ENCODE measurements around the gene FKBP2.
A peak's percentile ranks its signal among the peaks of the same experiment; 100 is the strongest.
"Not testable (repeated sequence)": the region's sequence is repeated elsewhere in the genome, so short reads cannot be mapped to it uniquely, and the experiment has no call there.

The FKBP2 gene

DNA sequence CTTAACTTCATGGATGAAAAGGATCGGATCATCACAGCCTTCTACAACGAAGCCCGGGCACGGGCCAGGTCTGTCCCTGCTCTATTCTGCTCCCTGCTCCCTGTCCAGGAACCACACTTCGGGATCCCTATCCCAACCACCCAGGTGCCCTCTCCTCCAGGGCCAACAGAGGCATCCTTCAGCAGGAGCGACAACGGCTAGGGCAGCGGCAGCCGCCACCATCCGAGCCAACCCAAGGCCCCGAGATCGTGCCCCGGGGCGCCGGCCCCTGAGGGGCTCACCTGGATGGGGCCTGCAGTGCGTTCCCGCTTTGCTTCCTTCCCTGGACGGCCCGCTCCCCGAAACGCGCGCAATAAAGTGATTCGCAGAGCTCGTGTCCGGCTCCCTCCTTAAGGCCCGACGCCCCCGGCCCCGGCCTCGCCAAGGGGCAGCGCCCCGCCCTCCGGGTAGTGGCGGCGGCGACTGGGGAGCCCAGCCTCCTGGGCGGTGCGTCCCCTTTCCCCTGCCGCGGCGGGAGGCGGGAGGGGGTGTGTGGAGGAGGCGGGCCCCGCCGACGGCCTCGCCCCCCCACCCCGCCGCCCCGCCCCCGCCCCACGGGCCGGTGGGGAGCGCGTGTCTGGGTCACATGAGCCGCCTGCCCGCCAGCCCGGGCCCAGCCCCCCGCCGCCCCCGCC, 6.8 kb upstream of the FKBP2 start, which contains the start of gene VEGFB:
Gene VEGFB (plus strand): TSS at position 672 of the 674 bp plus-strand sequence. CDS start 250 bp downstream, outside the sequence.
- DNase-seq (ENCODE audit: low read depth in 2 of 2), result no peak

DNA sequence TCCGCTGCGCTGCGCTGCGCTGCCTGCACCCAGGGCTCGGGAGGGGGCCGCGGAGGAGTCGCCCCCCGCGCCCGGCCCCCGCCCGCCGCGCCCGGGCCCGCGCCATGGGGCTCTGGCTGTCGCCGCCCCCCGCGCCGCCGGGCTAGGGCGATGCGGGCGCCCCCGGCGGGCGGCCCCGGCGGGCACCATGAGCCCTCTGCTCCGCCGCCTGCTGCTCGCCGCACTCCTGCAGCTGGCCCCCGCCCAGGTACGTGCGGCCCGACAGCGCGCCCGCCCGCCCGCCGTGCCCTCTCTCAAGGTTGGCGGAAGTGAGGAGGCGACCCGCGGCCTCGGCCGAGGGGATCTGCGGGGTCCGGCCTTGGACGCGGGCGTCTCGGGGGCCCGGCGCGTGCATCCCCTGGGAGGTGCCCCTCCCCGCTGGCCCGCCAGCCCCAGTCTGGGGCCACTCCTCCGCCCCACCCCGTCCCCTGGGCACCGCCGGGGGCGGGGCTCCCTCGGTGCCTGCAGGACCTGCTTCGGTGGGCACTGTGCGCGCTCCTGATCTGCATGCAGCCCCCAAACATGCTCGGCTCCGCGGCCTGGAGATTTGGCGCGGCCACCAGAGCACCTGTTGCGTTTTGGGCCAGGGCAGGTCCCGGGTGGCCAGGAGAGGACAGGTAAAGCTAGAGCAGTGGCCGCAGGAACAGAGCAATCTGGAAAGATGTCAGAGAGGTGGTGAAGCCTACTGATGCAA, 6.1 kb upstream of the FKBP2 start:
- DNase-seq (ENCODE audit: low read depth in 2 of 2), result no peak

DNA sequence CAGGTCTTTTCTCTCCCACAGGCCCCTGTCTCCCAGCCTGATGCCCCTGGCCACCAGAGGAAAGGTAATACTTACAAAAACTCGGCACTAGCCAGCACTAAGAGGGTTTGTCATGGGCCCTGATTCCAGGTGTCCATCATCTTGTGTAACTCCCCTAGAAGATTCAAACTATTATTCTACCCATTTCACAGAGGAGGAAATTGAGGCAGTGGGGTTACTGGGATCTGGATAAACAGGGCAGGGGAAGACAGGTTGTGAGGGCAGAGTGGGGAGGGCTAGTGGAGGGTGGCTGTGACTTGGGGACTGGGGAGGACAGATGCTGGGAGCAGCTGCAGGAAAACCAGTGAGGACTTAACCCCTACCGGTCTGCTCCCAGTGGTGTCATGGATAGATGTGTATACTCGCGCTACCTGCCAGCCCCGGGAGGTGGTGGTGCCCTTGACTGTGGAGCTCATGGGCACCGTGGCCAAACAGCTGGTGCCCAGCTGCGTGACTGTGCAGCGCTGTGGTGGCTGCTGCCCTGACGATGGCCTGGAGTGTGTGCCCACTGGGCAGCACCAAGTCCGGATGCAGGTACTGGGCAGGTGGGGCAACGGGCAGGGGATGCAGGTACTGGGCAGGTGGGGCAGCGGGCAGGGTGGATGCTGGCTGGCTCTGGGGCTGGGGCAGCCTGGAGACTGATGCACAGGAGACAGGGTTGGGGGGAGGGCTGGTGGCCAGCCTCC, 5.3 kb upstream of the FKBP2 start:
- no peak for DNase-seq (ENCODE audit: low read depth in 2 of 2)

DNA sequence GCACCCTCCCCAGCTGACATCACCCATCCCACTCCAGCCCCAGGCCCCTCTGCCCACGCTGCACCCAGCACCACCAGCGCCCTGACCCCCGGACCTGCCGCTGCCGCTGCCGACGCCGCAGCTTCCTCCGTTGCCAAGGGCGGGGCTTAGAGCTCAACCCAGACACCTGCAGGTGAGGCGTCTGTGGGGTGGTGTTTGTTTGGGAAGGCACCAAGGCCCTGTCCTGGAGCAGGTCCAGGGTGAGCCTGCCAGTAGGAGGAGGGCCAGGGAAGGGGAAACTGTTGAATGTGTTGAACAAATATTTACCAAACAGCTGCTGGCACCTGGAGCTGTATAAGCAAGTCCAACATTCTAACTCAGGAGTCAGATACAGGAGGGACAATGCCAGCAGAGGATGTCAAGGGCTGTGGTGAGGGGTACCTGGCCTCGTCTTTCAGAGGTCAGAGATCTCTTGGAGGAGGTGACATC, 3.4 kb upstream of the FKBP2 start:
- DNase-seq (ENCODE audit: low read depth in 2 of 2), result no peak

DNA sequence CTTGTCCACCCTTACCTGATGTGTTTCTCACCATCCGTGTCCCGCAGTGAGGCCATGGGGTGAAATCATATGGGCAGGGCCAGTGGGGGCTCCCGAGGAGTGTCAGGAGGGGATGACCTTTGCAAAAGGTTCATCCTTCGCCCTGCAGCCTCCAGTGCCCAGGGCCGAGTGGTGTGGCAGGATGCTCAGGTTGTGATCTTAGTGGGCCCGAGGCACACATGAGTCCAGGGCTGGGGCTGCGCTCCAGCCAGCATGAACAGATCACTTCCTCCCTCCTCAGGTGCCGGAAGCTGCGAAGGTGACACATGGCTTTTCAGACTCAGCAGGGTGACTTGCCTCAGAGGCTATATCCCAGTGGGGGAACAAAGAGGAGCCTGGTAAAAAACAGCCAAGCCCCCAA, 2.8 kb upstream of the FKBP2 start:
- DNase-seq (ENCODE audit: low read depth in 2 of 2), result no peak

DNA sequence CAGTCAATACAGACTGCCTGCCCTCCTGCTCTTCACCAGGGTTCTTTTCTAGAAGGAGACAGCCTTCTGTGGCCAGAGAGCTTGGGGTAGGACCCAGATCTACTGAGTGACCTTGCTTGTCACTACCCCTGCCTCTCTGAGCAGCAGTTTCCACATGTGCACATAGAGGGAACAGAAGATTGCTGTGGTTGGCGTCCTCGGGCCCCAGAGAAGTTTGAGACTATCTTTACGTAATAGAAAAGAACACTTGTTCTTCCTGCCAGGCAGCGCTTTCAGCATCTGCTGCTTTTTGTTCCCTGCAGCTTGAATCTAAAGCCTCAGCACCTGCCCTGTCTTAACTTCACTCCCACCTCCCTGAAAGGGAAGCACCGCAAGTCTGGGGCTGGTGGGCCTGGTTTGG, 1.9 kb upstream of the FKBP2 start:
- DNase-seq (ENCODE audit: low read depth in 2 of 2), result no peak

DNA sequence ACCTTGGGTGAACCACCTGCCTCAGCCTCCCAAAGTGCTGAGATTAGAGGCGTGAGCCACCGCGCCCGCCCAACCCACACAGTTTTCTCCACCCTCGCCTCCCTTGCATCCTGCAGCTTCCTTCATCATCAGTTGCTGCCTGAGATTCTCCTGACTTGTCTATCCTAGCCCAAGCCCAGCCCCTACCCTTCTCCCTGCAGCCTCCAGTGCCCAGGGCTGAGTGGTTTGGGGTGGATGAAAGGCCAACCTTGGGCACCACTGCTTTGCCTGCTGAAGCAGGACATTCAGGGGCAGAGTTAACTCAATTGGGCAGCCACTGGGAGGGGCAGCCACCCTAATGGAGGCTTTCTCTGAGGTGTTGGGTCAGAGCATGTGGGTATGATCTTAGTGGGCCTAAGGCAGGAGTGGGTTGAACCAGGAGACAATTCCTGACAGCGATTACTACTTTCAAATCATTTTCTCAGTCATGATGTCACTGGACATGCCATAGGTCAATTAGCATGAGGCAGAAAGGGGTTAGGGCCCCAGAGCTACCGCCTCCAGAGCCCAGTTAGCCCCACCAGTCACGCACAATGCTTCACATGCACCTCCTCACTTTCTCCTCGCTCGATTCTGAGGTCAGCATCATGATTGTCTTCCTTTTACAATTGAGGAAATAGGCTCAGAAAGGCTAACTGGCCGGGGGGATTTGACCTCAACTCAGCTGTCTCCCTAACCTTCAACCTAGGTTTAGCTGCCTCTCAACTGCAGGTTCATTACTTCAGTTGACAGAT, 1.0 kb upstream of the FKBP2 start:
- no peak for DNase-seq (ENCODE audit: low read depth in 2 of 2)

DNA sequence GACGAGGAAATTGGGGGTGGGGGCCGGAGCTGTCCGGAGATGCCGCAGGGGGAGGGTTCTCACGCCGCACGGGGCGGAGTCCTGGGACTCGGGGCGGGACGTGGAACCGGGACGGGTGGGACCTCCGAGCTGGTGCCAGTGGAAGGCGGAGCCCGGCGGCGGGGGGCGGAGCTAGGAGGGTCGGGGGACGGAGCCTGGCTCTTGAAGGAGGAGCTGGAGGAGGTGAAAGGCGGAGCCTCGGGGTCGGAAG, 271 bp downstream of the FKBP2 start:
- peak; percentile 98 to 99 for DNase-seq (ENCODE audit: low read depth in 2 of 2)

DNA sequence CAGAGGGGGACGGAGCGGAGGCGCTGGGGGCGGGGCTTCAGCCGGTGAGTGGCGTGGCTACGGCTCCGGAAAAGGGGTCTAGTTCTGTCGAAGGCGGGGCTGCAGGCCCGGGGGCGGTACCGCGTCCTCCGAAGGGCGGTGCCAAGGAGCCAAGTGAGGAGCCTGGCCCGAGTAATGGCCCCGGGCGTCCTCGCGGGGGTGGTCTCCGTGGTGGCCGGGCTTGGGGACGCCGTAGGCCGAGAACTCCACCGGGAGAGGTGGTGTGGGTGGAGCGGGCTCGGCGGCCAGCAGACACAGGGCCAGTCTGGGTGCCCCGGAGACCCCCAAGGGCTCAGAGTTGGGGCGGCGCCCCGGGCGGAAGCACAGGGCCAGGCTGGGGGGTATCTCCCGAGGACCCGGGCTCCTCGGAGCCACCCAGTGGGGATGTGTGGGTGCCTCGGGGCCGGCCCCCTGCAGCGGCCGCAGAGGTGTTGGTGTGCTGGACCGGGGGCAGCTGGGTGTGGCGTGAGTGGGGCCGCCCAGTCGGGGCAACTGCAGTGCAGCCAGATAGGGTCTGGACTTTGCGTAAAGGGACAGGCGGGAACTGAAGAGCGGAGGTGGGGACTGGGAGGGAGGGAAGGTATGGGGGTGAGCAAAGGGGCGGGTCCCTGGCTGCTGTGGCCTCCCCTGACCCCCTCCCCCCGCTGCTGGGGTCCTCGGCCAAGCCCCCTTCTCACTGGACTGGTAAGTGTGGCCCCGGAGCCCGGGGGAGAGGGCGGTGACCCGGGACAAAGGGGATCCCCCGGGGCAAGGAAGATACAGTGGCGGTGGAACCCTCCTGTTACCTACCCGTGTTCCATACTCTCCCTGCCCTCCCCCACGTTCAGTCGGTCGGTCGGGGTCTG, 838 bp downstream of the FKBP2 start:
- DNase-seq (ENCODE audit: low read depth in 2 of 2), result no peak

DNA sequence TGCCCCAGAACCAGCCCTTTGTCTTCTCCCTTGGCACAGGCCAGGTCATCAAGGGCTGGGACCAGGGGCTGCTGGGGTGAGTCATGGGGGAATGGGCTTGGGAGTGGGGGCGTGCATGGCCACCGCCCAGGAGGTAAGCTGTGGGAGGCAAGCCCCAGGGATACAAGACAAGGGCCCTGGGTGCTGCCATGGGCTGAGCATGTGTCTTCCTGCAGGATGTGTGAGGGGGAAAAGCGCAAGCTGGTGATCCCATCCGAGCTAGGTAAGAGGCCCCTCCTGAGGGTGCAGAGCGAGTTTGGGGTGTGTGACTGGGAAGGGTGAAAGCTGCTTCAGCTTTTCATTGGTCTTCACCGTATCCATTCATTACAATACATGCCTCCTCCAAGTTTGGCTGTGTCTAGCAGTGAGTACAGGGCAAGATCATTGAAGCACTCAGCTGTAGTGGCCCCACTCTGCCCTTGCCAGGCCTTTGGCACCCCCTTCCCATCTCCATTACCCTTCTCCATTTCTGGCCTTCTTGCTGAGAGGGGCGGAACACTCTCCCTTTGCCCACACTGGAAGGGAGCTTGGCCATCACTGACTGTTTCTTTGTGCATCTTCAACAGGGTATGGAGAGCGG, 2.5 kb downstream of the FKBP2 start:
- no peak for DNase-seq (ENCODE audit: low read depth in 2 of 2)

DNA sequence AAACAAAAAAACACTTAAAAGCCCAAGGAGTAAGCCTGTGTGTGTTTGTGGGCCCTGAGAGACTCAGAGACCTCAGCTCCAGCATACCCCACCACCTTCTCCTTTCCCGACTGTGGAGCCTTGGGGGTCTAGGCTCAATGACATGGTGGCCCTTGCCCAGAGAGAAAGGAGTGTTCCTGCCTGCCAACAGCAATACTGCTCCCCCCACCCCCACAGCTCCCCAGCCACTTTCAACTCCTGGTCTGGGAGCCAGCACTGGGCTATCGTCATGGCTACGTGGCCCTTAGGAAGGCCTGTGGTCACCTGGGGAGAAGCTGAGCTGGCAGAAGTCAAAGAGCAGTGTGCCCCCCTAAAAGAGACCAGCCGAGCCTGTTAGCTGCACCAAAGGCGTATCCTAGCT, 3.2 kb downstream of the FKBP2 start:
- DNase-seq (ENCODE audit: low read depth in 2 of 2), result no peak

DNA sequence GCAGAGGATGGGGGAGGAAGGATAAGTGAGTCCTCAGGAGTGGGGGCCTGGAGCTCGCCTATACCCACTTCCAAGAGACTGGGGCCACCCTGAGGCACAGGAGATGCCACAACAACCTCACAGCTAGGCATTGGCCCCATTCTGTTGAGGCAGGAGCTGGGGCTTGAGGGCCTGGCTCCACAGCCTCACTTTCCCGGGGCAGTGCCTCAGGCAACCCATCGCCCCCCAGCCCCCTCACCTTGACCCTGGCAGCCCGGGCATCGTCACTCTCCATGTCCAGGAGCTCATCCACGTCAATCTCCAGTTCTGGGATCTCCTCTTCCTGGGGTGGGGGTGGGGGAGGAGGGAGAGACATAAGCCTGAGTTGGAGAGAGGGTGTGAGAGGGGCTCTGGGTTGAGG, 4.1 kb downstream of the FKBP2 start:
- no peak for DNase-seq (ENCODE audit: low read depth in 2 of 2)

DNA sequence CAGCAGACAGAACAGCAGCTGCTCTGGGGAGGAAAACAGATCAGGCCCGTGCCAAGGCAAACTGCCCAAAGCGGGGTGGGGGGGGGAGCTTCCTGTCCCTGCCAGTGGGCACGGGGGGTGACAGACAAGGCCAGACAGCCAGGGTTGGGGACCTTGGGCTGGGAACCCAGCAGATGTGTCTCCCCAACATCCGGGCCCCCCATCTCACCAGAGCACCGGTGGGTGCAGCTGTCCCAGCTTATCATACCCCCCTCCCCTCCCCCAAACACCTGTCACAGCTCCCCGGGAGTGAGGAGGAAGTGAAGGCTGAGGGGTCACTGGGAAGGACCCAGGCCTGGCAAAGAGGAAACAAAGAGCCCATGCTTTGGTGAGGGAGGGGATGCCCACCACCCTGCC, 4.5 kb downstream of the FKBP2 start:
- DNase-seq (ENCODE audit: low read depth in 2 of 2), result no peak

DNA sequence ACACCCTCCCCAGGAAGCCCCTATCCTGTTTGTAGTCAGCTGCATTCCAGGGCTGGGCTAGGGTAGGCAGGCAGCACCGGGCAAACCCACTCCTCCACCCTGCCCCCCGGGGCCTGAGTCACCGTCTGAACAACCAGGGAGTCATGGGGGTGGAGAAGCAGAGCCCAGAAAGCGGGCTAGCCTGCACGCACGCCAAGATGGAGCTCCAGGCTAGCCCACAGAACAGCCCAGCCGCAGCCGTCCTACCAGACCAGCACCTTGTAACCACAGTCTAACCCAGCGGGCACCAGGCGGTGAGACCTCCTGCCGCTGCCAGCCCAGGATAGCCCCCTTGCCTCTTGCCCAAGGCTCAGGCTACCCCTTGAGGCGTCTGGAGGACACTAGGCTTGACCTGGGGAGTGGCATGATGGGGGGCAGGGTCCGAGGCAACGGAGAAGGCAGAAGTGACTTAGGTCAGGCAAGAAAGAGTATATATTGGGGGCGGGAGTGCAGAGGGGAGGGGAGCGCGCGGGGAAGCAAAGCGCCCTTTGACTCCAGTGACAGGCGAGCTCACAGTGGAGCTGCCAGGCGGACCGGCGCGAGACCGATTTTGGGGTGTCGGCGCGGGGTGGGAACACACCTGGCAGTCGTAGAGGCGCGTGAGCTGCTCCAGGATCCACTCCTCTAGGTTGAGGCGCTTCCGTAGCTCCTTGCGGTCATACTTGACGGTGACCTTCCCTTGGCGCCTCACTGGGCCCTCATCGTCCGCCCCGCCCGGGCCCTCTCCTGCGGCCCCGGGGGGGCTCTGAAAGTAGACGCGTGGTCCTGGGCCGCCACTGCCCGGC, 5.1 kb downstream of the FKBP2 start:
- DNase-seq (ENCODE audit: low read depth in 2 of 2), result peak; percentile 65 to 67

DNA sequence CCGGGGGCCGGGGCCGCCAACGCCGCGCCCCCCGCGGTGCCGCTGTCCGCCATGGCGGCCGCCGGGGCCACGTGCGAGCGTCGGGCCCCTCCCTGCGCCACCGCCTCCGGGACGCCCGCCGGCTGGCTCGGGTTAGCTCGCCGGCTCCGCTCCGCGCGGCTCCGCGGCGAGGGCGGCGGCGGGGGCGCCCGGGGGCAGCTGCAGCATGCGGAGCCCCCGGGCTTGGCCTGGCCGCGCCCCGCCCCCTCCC, 5.7 kb downstream of the FKBP2 start:
- DNase-seq (ENCODE audit: low read depth in 2 of 2), result not testable (repeated sequence)

DNA sequence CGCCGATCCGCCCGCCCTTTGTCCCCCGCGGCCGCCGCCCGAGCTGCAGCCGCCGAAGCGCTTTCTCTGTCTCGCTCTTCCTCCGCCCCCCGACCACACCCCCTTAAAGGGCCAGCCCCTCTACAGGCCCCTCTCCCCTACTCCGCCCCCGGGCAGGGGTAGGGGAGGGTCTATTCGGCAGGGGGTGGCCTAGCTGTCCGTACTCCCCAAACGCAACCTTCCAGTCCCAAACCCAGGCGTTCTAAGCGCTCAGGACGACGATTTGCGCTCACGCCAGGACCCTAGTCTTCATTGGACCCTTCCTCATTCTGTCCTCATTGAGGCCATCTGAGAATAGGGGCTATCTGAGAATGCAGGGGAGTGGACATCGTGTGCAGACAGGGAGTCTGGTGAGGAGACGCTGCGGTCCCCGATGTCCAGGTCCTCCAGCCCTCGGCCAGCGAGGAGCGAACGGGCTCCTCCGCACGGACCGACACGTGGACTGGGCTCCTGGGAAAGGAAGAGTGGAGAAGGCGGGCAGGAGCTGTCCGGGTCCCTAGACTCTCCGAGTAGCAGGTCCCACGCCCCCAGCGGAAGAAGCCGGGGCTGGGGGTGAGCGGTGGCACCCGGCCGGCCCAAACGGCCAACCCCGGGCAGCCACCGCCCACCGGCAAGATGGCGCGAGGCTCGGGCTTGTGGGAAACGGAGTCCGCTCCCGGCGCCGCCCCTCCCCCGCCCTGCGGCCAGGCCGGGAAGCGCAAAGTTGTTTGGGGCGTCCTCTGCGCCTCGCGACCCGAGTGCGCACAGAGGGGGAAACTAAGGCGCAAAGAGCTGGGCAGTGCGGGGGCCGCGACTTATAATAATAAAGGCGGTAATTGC, 6.2 kb downstream of the FKBP2 start, which contains the start of gene PPP1R14B:
Gene PPP1R14B (minus strand): TSS at position 73 of the 858 bp plus-strand sequence. CDS start 270 bp downstream, outside the sequence.
- peak in 1 of 2 experiments; percentile 47 for DNase-seq (ENCODE audit: low read depth in 2 of 2)

DNA sequence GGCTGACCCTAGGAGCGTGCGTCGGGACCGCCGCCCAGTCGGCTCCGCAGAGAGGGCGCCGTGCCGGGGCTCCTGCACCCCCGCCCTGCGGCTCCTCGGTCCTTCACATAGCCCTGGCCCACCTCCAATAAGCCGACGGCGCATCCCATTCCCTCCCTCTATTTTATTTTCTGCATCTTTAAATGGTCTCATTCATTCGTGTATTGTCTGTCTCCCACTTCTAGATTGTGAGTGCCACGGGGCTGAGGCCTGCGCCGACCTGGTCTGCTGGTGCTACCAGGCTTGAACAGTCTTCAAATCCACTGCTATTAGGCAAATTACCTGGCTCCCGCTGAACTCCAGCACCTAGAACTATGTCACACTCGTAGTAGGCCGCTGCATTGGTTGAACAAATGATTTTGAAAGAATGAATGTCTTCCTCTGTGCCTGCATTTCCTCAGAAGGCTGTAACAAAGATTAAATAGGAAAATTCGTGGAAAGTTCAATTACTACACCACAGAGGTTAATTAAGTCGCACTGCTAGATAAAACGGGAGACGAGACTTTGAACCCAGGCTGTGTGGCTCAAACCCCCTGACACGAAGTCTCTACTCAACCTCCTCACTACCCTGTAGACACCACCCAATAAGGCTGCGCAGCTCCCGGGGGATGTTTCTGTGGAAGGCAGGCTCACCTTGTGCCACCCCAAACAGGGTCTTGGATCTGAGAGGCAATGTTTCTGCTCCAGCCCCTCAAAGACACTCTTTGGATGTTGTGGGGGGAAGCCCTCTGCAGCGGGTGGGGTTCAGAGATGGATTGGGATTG, 7.0 kb downstream of the FKBP2 start:
- DNase-seq (ENCODE audit: low read depth in 2 of 2), result no peak

DNA sequence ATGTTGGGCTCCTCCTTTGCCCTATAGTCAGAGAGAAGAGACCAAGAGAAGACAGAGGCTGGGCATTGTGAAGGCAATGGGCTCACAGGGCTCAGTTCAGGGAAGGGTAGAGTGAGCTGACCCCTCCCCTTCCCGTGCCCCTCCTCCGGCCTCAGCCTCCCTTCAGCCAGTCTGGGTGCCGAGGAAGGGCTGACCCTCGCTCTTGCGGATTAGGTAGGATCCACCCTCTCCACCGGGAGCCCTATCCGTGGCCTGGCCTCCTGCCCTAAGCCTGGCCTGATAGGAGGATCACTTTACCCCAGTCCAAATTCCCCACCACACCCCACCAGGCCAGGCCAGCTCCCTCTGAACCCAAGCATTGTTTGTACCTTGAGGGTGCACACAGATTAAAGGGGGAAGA, 7.7 kb downstream of the FKBP2 start:
- no peak for DNase-seq (ENCODE audit: low read depth in 2 of 2)

Data from fibroblast of skin of left biceps (primary cell).